Measurements from ENCODE around the gene NSMF.
A peak's percentile ranks its signal among the peaks of the same experiment; 100 is the strongest.

The NSMF gene

GRCh38 chr9:137461663-137462395 lies 2.7 kb upstream of the NSMF start:
- no peak overlapping the region for H3K4me3 ChIP-seq (ENCODE audit: low read depth in 1 of 2, low read length in 1 of 2)
- no peaks in the 10 kb centered on the region for H3K9me3 ChIP-seq
- H3K27ac ChIP-seq = no peak overlapping the region
- H3K27me3 ChIP-seq = peaks cover 77% of the 10 kb centered on the region
- no peak for TF ChIP-seq CTCF (IDR thresholded peaks at IDR 0.05)
- peaks cover 5 to 16% of the 10 kb centered on the region in 2 experiments for H3K4me1 ChIP-seq (ENCODE audit: control insufficient read depth in 1 of 2, insufficient read depth in 1 of 2, low read depth in 1 of 2, low read length in 1 of 2)
- H3K36me3 ChIP-seq = no peaks in the 10 kb centered on the region

- Histone ChIP-seq H3K4me1 (ENCODE audit: control insufficient read depth in 1 of 2, insufficient read depth in 1 of 2, low read depth in 1 of 2, low read length in 1 of 2) (peaks cover 5 to 16% of the 10 kb centered on the region in 2 experiments), H3K36me3 (no peaks in the 10 kb centered on the region), H3K27ac (no peak overlapping the region), H3K4me3 (ENCODE audit: low read depth in 1 of 2, low read length in 1 of 2) (no peak overlapping the region), H3K9me3 (no peaks in the 10 kb centered on the region), H3K27me3 (peaks cover 83% of the 10 kb centered on the region)
- TF ChIP-seq CTCF (IDR thresholded peaks at IDR 0.05) = no peak
These were observed 2.2 kb upstream of the NSMF start for GRCh38 chr9:137461316-137461662.

GRCh38 chr9:137460363-137461315 lies 1.5 kb upstream of the NSMF start:
- peaks cover 5 to 16% of the 10 kb centered on the region in 2 experiments for H3K4me1 ChIP-seq (ENCODE audit: control insufficient read depth in 1 of 2, insufficient read depth in 1 of 2, low read depth in 1 of 2, low read length in 1 of 2)
- H3K36me3 ChIP-seq = no peaks in the 10 kb centered on the region
- TF ChIP-seq CTCF (IDR thresholded peaks at IDR 0.05) = no peak

GRCh38 chr9:137459601-137460362 lies 648 bp upstream of the NSMF start:
- Histone ChIP-seq H3K36me3 (no peaks in the 10 kb centered on the region), H3K9me3 (no peaks in the 10 kb centered on the region), H3K4me3 (ENCODE audit: low read depth in 1 of 2, low read length in 1 of 2) (peak overlapping the region; percentile 49 to 67), H3K27me3 (peaks cover 85% of the 10 kb centered on the region), H3K4me1 (ENCODE audit: control insufficient read depth in 1 of 2, insufficient read depth in 1 of 2, low read depth in 1 of 2, low read length in 1 of 2) (peaks cover 5 to 19% of the 10 kb centered on the region in 2 experiments), H3K27ac (no peak overlapping the region)
- no peak for TF ChIP-seq CTCF (IDR thresholded peaks at IDR 0.05)

More at GRCh38 chr9:137460363-137461315, 1.5 kb upstream of the NSMF start:
- Histone ChIP-seq H3K27ac (no peak overlapping the region), H3K9me3 (no peaks in the 10 kb centered on the region), H3K4me3 (ENCODE audit: low read depth in 1 of 2, low read length in 1 of 2) (no peak overlapping the region), H3K27me3 (peaks cover 85% of the 10 kb centered on the region)

Data from neutrophil (primary cell).